HepG2 (cell line): ENCODE measurements around the gene ST6GALNAC6.

Experiments used
- CBFB ChIP-seq: sonication (generic); formaldehyde crosslinking; IDR thresholded peaks from 2 replicates; pipeline ENCODE4 v1.4.0; 2020; ENCODE audit warnings: missing genetic modification reagents
- HNRNPK ChIP-seq: fragments of 200-400 bp; formaldehyde crosslinking; IDR thresholded peaks from 2 replicates; pipeline ENCODE4 v1.6.1; 2018; ENCODE audit warnings: low read length, low read depth, moderate library complexity, mild to moderate bottlenecking; ENCODE audit not compliant: poor library complexity, severe bottlenecking
- NFIB ChIP-seq: sonication (generic); formaldehyde crosslinking; IDR thresholded peaks from 2 replicates; pipeline ENCODE4 v1.9.0; 2021; ENCODE audit warnings: missing genetic modification reagents, mild to moderate bottlenecking, borderline replicate concordance
- POLR2AphosphoS5 ChIP-seq: IDR thresholded peaks from 2 replicates; pipeline ENCODE4 v1.6.1; 2012; ENCODE audit warnings: low read depth, low read length
- SIX4 ChIP-seq: sonication (generic); formaldehyde crosslinking; IDR thresholded peaks from 2 replicates; pipeline ENCODE4 v1.4.0; 2020; ENCODE audit warnings: missing genetic modification reagents
- SRY ChIP-seq: sonication (generic); formaldehyde crosslinking; IDR thresholded peaks from 2 replicates; pipeline ENCODE4 v1.8.0; 2022; ENCODE audit warnings: mild to moderate bottlenecking, missing genetic modification reagents
- ZNF530 ChIP-seq: sonication (generic); formaldehyde crosslinking; IDR thresholded peaks from 2 replicates; pipeline ENCODE4 v1.5.0; 2020; ENCODE audit warnings: low read depth, mild to moderate bottlenecking, missing genetic modification reagents
- ZNF652 ChIP-seq: IDR thresholded peaks from 2 replicates; pipeline ENCODE4 v1.6.1; 2016; ENCODE audit warnings: low read depth, borderline replicate concordance
- ZNF75D ChIP-seq: sonication (generic); formaldehyde crosslinking; IDR thresholded peaks from 2 replicates; pipeline ENCODE4 v1.8.1; 2023; ENCODE audit warnings: missing genetic modification reagents, mild to moderate bottlenecking, borderline replicate concordance
- TF ChIP-seq, protein P1 (sequence below): sonication (generic); formaldehyde crosslinking; IDR thresholded peaks from 2 replicates; pipeline ENCODE4 v1.4.0; 2020; ENCODE audit warnings: missing genetic modification reagents, mild to moderate bottlenecking, borderline replicate concordance

DNA sequence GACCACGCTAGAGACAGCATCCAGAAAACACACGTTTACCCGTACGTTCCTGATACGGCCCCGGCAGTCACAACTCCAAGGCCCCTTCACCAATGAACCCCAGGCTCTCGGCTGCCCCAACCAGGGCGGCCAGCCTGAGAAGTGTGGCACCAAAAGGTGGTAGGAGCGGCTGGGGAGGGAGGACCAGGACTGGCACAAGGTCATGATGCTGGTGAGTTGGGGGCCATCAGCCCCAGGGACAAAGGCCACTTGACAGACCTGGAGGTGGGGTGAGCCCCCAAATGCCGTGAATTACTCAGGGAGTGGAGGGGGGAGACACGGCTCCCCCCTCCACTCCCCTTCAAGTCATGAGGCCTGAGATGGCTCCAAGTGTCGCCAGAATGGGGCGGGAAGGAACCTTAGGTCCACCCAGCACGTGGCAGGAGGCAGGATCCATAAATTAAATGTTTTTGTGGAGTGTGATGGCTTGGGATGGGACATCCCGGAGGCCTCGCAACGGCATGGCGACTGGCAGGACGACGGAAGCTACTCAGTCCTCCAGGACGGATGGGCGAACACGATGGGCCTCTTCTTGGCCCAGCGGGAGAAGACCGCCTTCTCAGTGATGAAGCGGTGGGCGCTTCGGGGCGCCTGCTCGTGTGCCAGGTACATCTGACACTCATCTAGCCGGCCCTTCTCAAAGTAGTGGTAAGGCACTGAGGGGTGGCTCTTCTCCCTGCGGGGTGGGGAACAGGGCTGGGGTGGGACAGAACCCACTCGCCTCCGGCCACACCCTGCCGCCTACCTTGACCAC, 8.7 kb upstream of the ST6GALNAC6 start:
- no peak for TF ChIP-seq SIX4 (CRISPR knock-in tag)
- TF ChIP-seq SRY (CRISPR knock-in tag): no peak
- TF ChIP-seq NFIB (CRISPR knock-in tag): no peak
- TF ChIP-seq ZNF652 (CRISPR knock-in tag): no peak
- TF ChIP-seq HNRNPK: no peak
- no peak for TF ChIP-seq ZNF530
- TF ChIP-seq CBFB (CRISPR knock-in tag): no peak
- TF ChIP-seq POLR2AphosphoS5: no peak
- no peak for TF ChIP-seq ZNF75D (CRISPR knock-in tag)
- TF ChIP-seq, protein P1, sequence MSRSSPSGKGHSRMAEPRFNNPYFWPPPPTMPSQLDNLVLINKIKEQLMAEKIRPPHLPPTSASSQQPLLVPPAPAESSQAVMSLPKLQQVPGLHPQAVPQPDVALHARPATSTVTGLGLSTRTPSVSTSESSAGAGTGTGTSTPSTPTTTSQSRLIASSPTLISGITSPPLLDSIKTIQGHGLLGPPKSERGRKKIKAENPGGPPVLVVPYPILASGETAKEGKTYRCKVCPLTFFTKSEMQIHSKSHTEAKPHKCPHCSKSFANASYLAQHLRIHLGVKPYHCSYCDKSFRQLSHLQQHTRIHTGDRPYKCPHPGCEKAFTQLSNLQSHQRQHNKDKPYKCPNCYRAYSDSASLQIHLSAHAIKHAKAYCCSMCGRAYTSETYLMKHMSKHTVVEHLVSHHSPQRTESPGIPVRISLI (CRISPR knock-in tag): no peak
